Activated naive CD4-positive, alpha-beta T cell treated with anti-CD3 and anti-CD28 coated beads for 36 hours (primary cell): Measurements from ENCODE around the gene MILR1. TPM values are rescaled to one million over a fixed set of nuclear protein-coding genes. Genes with fewer than 3 reads are reported as not detected.
"Not testable (repeated sequence)": the region's sequence is repeated elsewhere in the genome, so short reads cannot be mapped to it uniquely, and the experiment has no call there.

Experiments used
- CTCF ChIA-PET: fragments of 350-600 bp; sonication (Branson Sonifier 250); formaldehyde crosslinking; loops from one replicate; lab custom pipeline; 2021; ENCODE audit warnings: antibody characterized with exemption; lab: Charles Lee
- DNase-seq: peaks from one replicate; pipeline ENCODE4 v3.0.0-alpha.2; 2020
- H3K27ac Mint-ChIP-seq: one replicate; pipeline ENCODE4 v1.8.0; 2021; ENCODE audit warnings: mild to moderate bottlenecking, mixed read lengths
- H3K27me3 Mint-ChIP-seq: one replicate; pipeline ENCODE4 v1.8.0; 2021; ENCODE audit warnings: low read depth, mixed read lengths
- H3K36me3 Mint-ChIP-seq: one replicate; pipeline ENCODE4 v1.8.0; 2021; ENCODE audit warnings: low read depth, mixed read lengths
- H3K4me1 Mint-ChIP-seq: one replicate; pipeline ENCODE4 v1.8.0; 2021; ENCODE audit warnings: low read depth, mixed read lengths
- H3K4me3 Mint-ChIP-seq: one replicate; pipeline ENCODE4 v1.8.0; 2021; ENCODE audit warnings: mild to moderate bottlenecking, moderate library complexity, mixed read lengths
- H3K9me3 Mint-ChIP-seq: one replicate; pipeline ENCODE4 v1.8.0; 2021; ENCODE audit warnings: mixed read lengths
- intact Hi-C: fragments of 100-400 bp; cut with micrococcal nuclease; formaldehyde crosslinking; loops from one replicate; pipeline ENCODE4 v1.15.1; 2023
- total RNA-seq, 2 experiments: library from RNA; stranded (reverse); gene quantifications; one replicate each; pipeline ENCODE4 v1.2.3, GENCODE V29; 2021

The MILR1 gene
- total RNA-seq, 2 experiments from 2014 or later: 0.31 to 0.42 TPM

DNA sequence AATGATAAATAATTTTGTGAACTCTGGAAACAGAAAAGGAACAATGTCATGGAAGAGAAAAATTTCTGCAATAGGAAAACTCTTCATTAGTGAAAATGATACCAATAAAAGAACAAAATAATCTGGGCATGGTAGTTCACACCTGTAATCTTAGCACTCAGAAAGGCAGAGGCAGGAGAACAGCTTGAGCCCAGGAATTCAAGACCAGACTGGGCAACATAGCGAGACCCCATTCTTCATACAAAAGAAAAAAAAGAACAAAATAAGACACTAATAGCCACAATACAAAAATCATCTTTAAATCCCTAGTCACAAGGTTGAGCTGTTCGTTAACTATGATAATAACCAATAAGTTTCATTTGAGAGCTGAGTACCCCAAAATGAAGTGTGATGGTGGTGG lies 39.4 kb downstream of the MILR1 start:
- Mint-ChIP-seq H3K36me3 (peaks cover 39% of the 10 kb centered on the region), H3K27ac (no peak overlapping the region), H3K4me3 (no peak overlapping the region), H3K27me3 (no peaks in the 10 kb centered on the region), H3K4me1 (peaks cover 14% of the 10 kb centered on the region), H3K9me3 (no peaks in the 10 kb centered on the region)
- no peak for DNase-seq
- CTCF ChIA-PET: interaction anchor here (0.6 to 6.6 kb wide), 3 partner anchors 68 to 654 kb away, joined by 3 to 114 read pairs (median 4); no protein-coding TSS in a partner anchor
- intact Hi-C loops: no loop called here

GRCh38 chr17:64491034-64491860 lies 42.3 kb downstream of the MILR1 start:
- intact Hi-C loops: loop anchor here (1.0 to 2.0 kb wide), 2 partner anchors 71 to 170 kb away; no protein-coding TSS in a partner anchor
- Mint-ChIP-seq H3K27ac (no peak overlapping the region), H3K4me1 (peaks cover 31% of the 10 kb centered on the region), H3K27me3 (no peaks in the 10 kb centered on the region), H3K9me3 (no peaks in the 10 kb centered on the region), H3K36me3 (peaks cover 34% of the 10 kb centered on the region), H3K4me3 (no peak overlapping the region)
- CTCF ChIA-PET: interaction anchor here (0.7 to 6.6 kb wide), 13 partner anchors 8 to 201 kb away, joined by 3 to 114 read pairs (median 3); partner anchors contain the start of genes CEP95 and DDX5
- DNase-seq: peak; percentile 75

GRCh38 chr17:64491994-64492393 lies 43.1 kb downstream of the MILR1 start:
- no peak for DNase-seq
- Mint-ChIP-seq H3K36me3 (peaks cover 36% of the 10 kb centered on the region), H3K9me3 (no peaks in the 10 kb centered on the region), H3K27me3 (no peaks in the 10 kb centered on the region), H3K4me3 (no peak overlapping the region), H3K4me1 (peaks cover 33% of the 10 kb centered on the region), H3K27ac (peak overlapping the region; percentile 27)
- CTCF ChIA-PET: interaction anchor here (0.8 to 6.6 kb wide), 8 partner anchors 9 to 164 kb away, joined by 3 to 114 read pairs (median 4); partner anchors contain the start of genes CEP95 and DDX5
- intact Hi-C loops: loop anchor here (1.0 to 2.0 kb wide), 3 partner anchors 15 to 171 kb away; no protein-coding TSS in a partner anchor

DNA sequence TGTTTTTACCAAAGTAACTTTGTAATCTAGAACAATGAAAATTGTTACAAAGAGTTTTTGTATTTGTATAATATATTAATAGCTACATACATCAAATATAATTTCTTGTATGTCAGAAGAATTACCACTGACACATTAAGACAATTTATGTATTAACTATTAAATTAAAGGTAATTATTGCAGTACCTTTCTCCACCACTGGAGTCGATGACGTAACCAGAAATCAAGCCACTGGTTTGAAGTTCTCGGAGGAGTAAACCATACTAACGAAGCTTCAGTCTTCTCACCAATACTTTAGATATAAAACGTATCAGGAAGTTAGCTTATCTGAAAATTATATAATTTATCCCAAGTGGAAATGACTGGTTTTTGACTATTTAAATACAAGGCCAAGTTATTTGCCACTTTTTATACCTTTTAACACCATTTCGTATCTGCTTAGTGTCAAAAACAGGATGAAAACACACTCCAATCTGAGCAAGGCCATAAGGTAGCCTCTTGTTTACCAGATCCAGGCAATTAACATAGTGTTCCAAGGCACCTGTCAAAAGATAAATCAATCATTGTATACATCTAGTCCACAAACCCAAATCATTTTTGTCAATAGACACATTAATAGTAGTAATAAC lies 43.7 kb downstream of the MILR1 start:
- H3K9me3 Mint-ChIP-seq: no peaks in the 10 kb centered on the region
- H3K4me3 Mint-ChIP-seq: no peak overlapping the region
- peaks cover 34% of the 10 kb centered on the region for H3K36me3 Mint-ChIP-seq
- DNase-seq: no peak
- H3K4me1 Mint-ChIP-seq: peaks cover 38% of the 10 kb centered on the region
- H3K27ac Mint-ChIP-seq: no peak overlapping the region
- CTCF ChIA-PET: interaction anchor here (0.6 to 6.6 kb wide), 10 partner anchors 14 to 250 kb away, joined by 3 to 114 read pairs (median 4); partner anchors contain the start of genes CEP95 and DDX5
- H3K27me3 Mint-ChIP-seq: no peaks in the 10 kb centered on the region
- intact Hi-C loops: loop anchor here (1.0 kb wide), 1 partner anchor 15 kb away; no protein-coding TSS in a partner anchor

DNA sequence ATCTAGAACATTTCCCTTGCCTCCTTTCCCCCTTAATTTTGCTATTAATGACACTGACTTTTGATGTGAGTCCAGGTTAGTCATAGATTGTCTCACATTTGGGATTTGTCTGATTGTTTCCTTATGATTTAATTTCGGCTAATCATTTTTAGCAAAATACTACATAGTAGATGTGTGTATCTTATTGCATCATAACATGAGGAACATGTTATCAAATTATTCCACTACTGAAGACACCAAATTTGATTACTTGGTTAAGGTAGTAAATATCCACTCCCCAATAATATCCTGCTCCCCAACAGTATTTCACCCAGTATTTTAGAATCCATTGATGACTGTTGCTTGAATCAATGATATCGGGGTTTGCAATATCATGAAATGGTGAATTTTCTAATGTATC lies 45.2 kb downstream of the MILR1 start:
- peaks cover 35% of the 10 kb centered on the region for H3K36me3 Mint-ChIP-seq
- peak overlapping the region; percentile 68 for H3K4me3 Mint-ChIP-seq
- no peaks in the 10 kb centered on the region for H3K9me3 Mint-ChIP-seq
- intact Hi-C loops: no loop called here
- no peak overlapping the region for H3K27ac Mint-ChIP-seq
- H3K27me3 Mint-ChIP-seq: no peaks in the 10 kb centered on the region
- CTCF ChIA-PET: interaction anchor here (2.0 to 6.6 kb wide), 2 partner anchors 27 to 74 kb away, joined by 4 to 114 read pairs; no protein-coding TSS in a partner anchor
- DNase-seq: no peak
- H3K4me1 Mint-ChIP-seq: peaks cover 51% of the 10 kb centered on the region

- CTCF ChIA-PET: interaction anchor here (0.6 to 2.7 kb wide), 3 partner anchors 76 to 218 kb away, joined by 3 to 29 read pairs (median 4); no protein-coding TSS in a partner anchor
- not testable (repeated sequence) for H3K27ac Mint-ChIP-seq, DNase-seq, H3K9me3 Mint-ChIP-seq, H3K27me3 Mint-ChIP-seq
- H3K4me1 Mint-ChIP-seq: peaks cover 62% of the 10 kb centered on the region
- H3K36me3 Mint-ChIP-seq: peaks cover 43% of the 10 kb centered on the region
- intact Hi-C loops: loop anchor here (5.0 kb wide), 1 partner anchor 242 kb away; no protein-coding TSS in a partner anchor
- H3K4me3 Mint-ChIP-seq: peak overlapping the region; percentile 100
These were observed 46.4 kb downstream of the MILR1 start for GRCh38 chr17:64495300-64495699.

DNA sequence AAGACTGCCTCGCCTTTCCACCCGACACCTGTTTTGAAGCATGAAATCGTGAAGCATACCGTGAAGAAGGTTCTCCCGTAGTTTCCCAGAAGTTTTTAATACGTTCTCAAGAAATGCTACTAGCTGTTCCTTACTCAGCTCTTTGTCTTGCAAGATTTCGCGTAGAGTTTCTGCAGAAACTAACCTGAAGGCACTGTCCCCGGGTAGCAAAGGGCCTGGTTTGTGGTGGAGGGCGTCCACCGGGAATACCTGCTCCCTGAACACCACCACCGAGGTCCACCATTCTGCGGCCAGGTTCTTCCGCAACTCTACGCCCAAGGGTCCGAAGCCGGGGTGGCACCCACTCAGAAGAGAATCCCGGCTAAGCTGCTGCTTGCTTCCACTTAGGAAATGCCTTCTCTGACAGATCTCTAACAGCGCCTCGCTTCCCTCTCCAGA lies 47.5 kb downstream of the MILR1 start:
- Mint-ChIP-seq H3K36me3 (peaks cover 47% of the 10 kb centered on the region), H3K27me3 (no peaks in the 10 kb centered on the region), H3K4me3 (peak overlapping the region; percentile 100), H3K4me1 (peaks cover 70% of the 10 kb centered on the region), H3K27ac (peak overlapping the region; percentile 97), H3K9me3 (no peaks in the 10 kb centered on the region)
- intact Hi-C loops: loop anchor here (2.0 to 5.0 kb wide), 3 partner anchors 152 to 476 kb away; partner anchors contain the start of gene ICAM2
- no peak for DNase-seq
- CTCF ChIA-PET: interaction anchor here (0.6 to 2.7 kb wide), 5 partner anchors 9 to 153 kb away, joined by 3 to 29 read pairs (median 3); partner anchors contain the start of genes CEP95 and DDX5

GRCh38 chr17:64496786-64497564 lies 48.1 kb downstream of the MILR1 start, which contains the start of gene POLG2:
TSS of gene POLG2 (minus strand) at chr17:64497054. CDS start at chr17:64496968, 86 bp downstream.
- DNase-seq: peak; percentile 96
- Mint-ChIP-seq H3K4me1 (peaks cover 74% of the 10 kb centered on the region), H3K4me3 (peak within 1 kb of the TSS; percentile 100), H3K27me3 (no peaks in the 10 kb centered on the region), H3K27ac (peak within 1 kb of the TSS; percentile 97), H3K9me3 (no peaks in the 10 kb centered on the region), H3K36me3 (peaks cover 51% of the 10 kb centered on the region)
- intact Hi-C loops: loop anchor here (1.0 to 5.0 kb wide), 5 partner anchors 9 to 476 kb away; partner anchors contain the start of genes CEP95, DDX5 and ICAM2
- CTCF ChIA-PET: interaction anchor here (0.6 to 2.7 kb wide), 8 partner anchors 8 to 153 kb away, joined by 3 to 29 read pairs (median 4); partner anchors contain the start of genes CEP95 and DDX5

GRCh38 chr17:64497565-64498035 lies 48.7 kb downstream of the MILR1 start:
- CTCF ChIA-PET: interaction anchor here (0.5 to 2.7 kb wide), 7 partner anchors 8 to 152 kb away, joined by 3 to 29 read pairs (median 4); partner anchors contain the start of genes CEP95 and DDX5
- Mint-ChIP-seq H3K27me3 (no peaks in the 10 kb centered on the region), H3K36me3 (peaks cover 54% of the 10 kb centered on the region), H3K4me3 (peak overlapping the region; percentile 100), H3K9me3 (no peaks in the 10 kb centered on the region), H3K4me1 (peaks cover 78% of the 10 kb centered on the region), H3K27ac (peak overlapping the region; percentile 97)
- no peak for DNase-seq
- intact Hi-C loops: loop anchor here (1.0 to 5.0 kb wide), 5 partner anchors 9 to 477 kb away; partner anchors contain the start of genes CEP95, DDX5 and ICAM2

DNA sequence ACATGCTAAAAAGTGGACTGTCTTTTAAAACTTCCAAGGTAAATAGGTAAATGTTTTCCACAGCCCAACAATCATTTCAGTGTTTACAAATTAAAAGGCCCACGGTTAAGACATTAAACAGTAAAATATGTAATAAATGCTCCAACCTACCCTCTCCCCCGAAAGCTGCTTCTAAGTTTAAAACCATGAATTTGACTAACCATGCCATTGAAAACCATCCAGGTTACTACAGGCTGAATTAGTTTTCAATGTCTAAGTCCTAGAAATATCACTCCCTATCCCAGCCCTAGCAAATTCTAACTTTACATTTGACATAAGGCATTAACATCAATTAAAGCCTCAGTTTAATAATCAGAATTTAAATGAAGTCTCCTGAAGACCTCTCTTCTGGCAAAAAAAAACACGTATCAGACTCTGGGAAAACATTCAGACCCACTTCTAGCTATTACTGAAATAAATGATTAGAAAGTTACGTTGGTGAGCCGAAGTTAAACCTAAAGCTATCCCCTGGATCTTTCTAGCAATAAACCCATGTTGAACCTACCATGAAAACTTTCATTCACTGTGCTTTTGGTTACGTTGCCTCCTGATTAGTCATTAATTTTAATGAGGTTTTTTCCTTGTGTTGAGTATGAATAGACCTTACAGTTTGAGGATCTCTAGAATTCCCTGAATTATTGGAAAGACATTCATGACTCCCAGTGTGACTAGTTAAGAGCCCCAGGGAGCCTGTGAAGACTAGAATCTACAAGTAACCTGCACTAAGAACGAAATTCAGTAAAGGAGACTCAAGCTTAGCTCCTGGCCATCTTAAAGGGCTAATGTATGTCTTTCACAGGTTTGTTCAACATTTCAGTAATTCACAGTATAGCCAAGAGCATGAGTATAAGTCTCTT lies 49.6 kb downstream of the MILR1 start:
- CTCF ChIA-PET: interaction anchor here (0.5 to 1.5 kb wide), 6 partner anchors 17 to 1117 kb away, joined by 3 to 7 read pairs (median 4); no protein-coding TSS in a partner anchor
- Mint-ChIP-seq H3K4me1 (peaks cover 82% of the 10 kb centered on the region), H3K36me3 (peaks cover 60% of the 10 kb centered on the region), H3K27me3 (no peaks in the 10 kb centered on the region), H3K27ac (peak overlapping the region; percentile 97), H3K4me3 (no peak overlapping the region), H3K9me3 (no peaks in the 10 kb centered on the region)
- no peak for DNase-seq
- intact Hi-C loops: loop anchor here (5.0 kb wide), 1 partner anchor 239 kb away; no protein-coding TSS in a partner anchor
